K562 (cell line): Measurements from ENCODE around the gene LAMB2.
A peak's percentile ranks its signal among the peaks of the same experiment; 100 is the strongest.

Experiments used
- CBFA2T2 ChIP-seq: fragments of 450-650 bp; conservative IDR thresholded peaks from 2 replicates; pipeline ENCODE4 v1.6.1; 2017; ENCODE audit warnings: mild to moderate bottlenecking
- CREB3 ChIP-seq: fragments of 450-650 bp; conservative IDR thresholded peaks from 2 replicates; pipeline ENCODE4 v1.6.1; 2016; ENCODE audit warnings: missing genetic modification characterization, low read depth, mild to moderate bottlenecking, missing compliant biosample characterization, moderate library complexity
- CTCF ChIP-seq, 3 experiments: IDR thresholded peaks in 2 of 3; conservative IDR thresholded peaks in 1 of 3; 2 replicates each; pipeline ENCODE4 v1.5.1; 2011 to 2012; ENCODE audit warnings: low read length in 3 of 3, mild to moderate bottlenecking in 3 of 3, control low read depth in 2 of 3, improper control_type of control experiment in 1 of 3, inconsistent platforms in 1 of 3, low read depth in 1 of 3, mixed read lengths in 1 of 3, moderate library complexity in 1 of 3; ENCODE audit not compliant: insufficient read depth in 2 of 3
- FOXM1 ChIP-seq, 2 experiments: fragments of 450-650 bp in 1 of 2; sonication (generic) in 1 of 2; formaldehyde crosslinking in 1 of 2; IDR thresholded peaks; 2 replicates each; pipeline versions ENCODE4 v1.6.1 to v1.9.0; 2017 to 2022; ENCODE audit warnings: low read depth in 2 of 2, mild to moderate bottlenecking in 2 of 2, missing genetic modification reagents in 1 of 2, moderate library complexity in 1 of 2
- GABPA ChIP-seq: fragments of 200-800 bp; sonication (Bioruptor generic); conservative IDR thresholded peaks from 2 replicates; pipeline ENCODE4 v1.6.1; 2016; ENCODE audit warnings: low read depth, missing genetic modification characterization, missing compliant biosample characterization
- SNAPC5 ChIP-seq: fragments of 250-450 bp; sonication (Bioruptor Pico); IDR thresholded peaks from 2 replicates; pipeline ENCODE4 v1.8.0; 2021; ENCODE audit warnings: moderate library complexity, mild to moderate bottlenecking, inconsistent platforms
- TCFL5 ChIP-seq: fragments of 250-450 bp; sonication (Bioruptor Pico); conservative IDR thresholded peaks from 2 replicates; pipeline ENCODE4 v1.6.1; 2021; ENCODE audit warnings: mild to moderate bottlenecking, moderate library complexity, matching md5 sums
- ZBTB17 ChIP-seq: fragments of 450-650 bp; formaldehyde crosslinking; IDR thresholded peaks from 2 replicates; pipeline ENCODE4 v1.4.0; 2020; ENCODE audit warnings: mild to moderate bottlenecking
- ZNF75A ChIP-seq: fragments of 450-650 bp; formaldehyde crosslinking; IDR thresholded peaks from 2 replicates; pipeline ENCODE4 v1.4.0; 2020; ENCODE audit warnings: mild to moderate bottlenecking

- TF ChIP-seq FOXM1 (IDR thresholded peaks at IDR 0.05; ENCODE audit: low read depth) = no peak
- TF ChIP-seq FOXM1 (CRISPR knock-in tag; IDR thresholded peaks at IDR 0.05; ENCODE audit: low read depth) = no peak
- TF ChIP-seq SNAPC5 (CRISPR knock-in tag) = no peak
- TF ChIP-seq GABPA = peak; percentile 92
- no peak for TF ChIP-seq ZNF75A (CRISPR knock-in tag)
- no peak for TF ChIP-seq ZBTB17 (CRISPR knock-in tag)
- TF ChIP-seq CREB3 (tag) = no peak
- TF ChIP-seq TCFL5 (CRISPR knock-in tag) = no peak
- no peak for TF ChIP-seq CTCF (IDR thresholded peaks at IDR 0.05 in 2 of 3, conservative IDR thresholded peaks at IDR 0.05 in 1 of 3; ENCODE audit: insufficient read depth in 2 of 3, low read depth in 1 of 3, low read length in 3 of 3)
- TF ChIP-seq CBFA2T2 = no peak
Measured at GRCh38 chr3:49104427-49105291, 28.2 kb downstream of the LAMB2 start, which contains the start of gene QARS1.
